ENCODE data around the gene MAPK11.

The MAPK11 gene

DNA sequence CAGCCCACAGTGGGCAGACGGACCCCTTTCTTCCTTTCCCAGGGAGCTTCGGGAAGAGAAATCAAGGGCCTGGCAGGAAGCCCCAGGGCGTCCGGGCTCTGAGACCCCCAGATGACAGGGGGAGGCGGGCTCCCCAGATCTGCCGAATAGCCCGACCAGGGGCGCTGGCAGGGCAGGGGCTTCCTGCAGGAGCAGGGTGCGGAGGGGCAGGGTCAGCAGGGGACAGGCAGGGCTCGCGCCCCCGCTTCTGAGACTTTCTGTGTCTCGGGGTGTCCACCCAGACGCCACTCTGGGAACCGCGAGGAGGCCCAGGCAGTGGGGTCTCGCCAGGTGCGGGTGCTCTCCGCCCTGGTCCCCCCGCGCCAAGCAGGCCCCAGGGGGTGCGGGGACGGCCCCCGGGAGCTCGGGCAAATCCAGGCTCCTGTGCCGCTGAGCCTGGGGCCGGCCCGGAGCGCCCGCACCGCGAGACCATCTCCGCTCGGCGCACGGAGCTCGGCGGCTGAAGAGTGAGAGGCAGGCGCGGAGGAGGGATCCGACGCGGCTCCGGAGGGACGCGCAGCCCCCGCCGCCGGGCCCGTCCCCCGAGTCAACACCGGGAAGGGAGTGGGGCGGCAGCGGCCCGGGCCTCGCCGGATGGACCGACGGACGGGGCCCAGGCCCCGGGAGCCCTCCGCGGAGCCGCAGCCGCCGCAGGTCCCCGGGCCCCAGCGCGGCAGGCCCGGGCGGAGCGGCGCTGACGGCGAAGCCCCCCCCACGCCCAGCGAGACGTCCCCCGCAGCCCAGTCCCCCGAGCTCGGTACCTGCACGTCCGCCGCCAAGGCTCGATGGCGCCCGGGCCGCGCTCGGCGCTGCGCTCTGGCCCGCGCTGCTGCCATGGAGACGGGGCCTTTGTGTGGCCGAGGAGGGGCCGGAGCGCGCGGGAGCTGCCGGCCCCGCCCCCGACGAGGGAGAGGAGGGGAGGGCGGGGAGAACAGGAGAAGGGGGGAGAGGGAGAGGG is 36.9 kb upstream of the MAPK11 start, which contains the start of gene PLXNB2:
PLXNB2 (minus strand) TSS at position 894 of the 997 bp plus-strand sequence. CDS start 17,062 bp downstream, outside the sequence.
- no peaks in the 10 kb centered on the region for H3K27me3 ChIP-seq (replicated peaks)
- H3K36me3 ChIP-seq (replicated peaks): no peaks in the 10 kb centered on the region
- DNase-seq: peak; percentile 47
- peak within 1 kb of the TSS; percentile 17 for H3K27ac ChIP-seq
- peak within 1 kb of the TSS; percentile 79 for H3K4me3 ChIP-seq (ENCODE audit: low read depth, low read length)
- in situ Hi-C loops (cut with HindIII; ENCODE audit: low pct_ligation_motif_present, low sequenced_read_pairs): no loop called here
- TF ChIP-seq, protein P1, sequence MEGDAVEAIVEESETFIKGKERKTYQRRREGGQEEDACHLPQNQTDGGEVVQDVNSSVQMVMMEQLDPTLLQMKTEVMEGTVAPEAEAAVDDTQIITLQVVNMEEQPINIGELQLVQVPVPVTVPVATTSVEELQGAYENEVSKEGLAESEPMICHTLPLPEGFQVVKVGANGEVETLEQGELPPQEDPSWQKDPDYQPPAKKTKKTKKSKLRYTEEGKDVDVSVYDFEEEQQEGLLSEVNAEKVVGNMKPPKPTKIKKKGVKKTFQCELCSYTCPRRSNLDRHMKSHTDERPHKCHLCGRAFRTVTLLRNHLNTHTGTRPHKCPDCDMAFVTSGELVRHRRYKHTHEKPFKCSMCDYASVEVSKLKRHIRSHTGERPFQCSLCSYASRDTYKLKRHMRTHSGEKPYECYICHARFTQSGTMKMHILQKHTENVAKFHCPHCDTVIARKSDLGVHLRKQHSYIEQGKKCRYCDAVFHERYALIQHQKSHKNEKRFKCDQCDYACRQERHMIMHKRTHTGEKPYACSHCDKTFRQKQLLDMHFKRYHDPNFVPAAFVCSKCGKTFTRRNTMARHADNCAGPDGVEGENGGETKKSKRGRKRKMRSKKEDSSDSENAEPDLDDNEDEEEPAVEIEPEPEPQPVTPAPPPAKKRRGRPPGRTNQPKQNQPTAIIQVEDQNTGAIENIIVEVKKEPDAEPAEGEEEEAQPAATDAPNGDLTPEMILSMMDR (IDR thresholded peaks at IDR 0.05; ENCODE audit: low read depth, low read length, missing control alignments): no peak

DNA sequence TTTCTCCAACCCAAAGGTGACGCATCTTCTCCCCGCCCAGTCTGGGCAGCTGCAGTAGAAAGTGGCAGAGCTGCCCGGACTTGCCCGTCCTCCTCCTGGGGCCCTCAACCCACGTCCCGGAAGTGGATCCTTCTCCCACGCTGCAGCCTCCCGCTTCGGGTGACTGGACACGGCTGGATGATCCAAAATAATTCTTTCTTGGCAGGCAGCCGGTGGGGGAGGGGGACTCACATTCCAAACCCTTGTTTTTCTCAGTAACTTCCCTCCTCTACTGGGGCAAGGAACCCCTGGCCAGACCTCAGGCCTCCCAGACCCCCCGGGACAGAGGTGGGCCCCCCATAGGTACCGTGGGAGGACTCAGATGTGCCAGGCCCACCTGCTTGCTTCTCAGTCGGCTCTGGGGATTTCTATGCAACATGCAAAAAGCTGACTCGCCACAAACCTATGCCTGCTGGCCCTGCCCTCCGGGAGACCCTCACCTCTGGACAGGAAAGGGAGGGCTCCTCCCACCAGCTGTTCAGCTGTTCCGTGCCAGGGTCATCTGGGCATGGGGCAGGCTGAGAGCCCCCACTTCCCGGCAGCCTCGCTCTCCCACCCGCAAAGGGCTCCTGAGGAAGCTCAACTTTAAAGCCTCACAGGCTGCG is 35.9 kb upstream of the MAPK11 start:
- Histone ChIP-seq H3K27ac (peak overlapping the region; percentile 65), H3K27me3 (replicated peaks) (no peaks in the 10 kb centered on the region), H3K36me3 (replicated peaks) (peaks cover 2% of the 10 kb centered on the region), H3K4me3 (ENCODE audit: low read depth, low read length) (peak overlapping the region; percentile 79)
- DNase-seq: peak; percentile 79
- TF ChIP-seq, protein P1 (IDR thresholded peaks at IDR 0.05; ENCODE audit: low read depth, low read length, missing control alignments): no peak
- in situ Hi-C loops (cut with HindIII; ENCODE audit: low pct_ligation_motif_present, low sequenced_read_pairs): no loop called here

DNA sequence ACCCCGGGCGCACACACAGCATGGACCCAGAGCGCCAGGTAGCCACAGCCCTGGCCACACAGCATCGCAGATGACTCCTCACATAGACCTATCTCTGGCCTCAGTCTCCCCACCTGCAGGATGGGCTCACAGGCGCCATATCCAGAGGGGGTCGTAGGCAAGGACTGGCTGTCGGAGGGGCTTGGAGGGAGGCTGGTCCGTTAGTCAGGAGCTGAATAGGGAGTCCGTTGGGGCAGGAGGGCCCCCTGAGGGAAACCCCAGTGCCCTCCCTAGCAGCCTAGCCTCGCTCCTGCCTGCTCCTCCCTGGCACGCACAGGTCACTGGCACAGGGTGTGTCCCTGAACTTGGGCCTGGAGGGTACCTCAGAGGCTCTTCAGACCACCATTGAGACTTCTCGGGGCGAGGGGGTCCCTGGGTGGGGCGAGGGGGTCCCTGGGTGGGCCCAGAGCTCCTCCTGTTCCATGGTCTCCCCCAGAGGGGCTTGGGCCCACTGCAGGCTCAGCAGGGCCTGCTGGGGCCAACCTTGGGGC is 35.3 kb upstream of the MAPK11 start:
- Histone ChIP-seq H3K27ac (peak overlapping the region; percentile 65), H3K4me3 (ENCODE audit: low read depth, low read length) (peak overlapping the region; percentile 79), H3K27me3 (replicated peaks) (no peaks in the 10 kb centered on the region), H3K36me3 (replicated peaks) (peaks cover 3% of the 10 kb centered on the region)
- in situ Hi-C loops (cut with HindIII; ENCODE audit: low pct_ligation_motif_present, low sequenced_read_pairs): no loop called here
- TF ChIP-seq, protein P1 (IDR thresholded peaks at IDR 0.05; ENCODE audit: low read depth, low read length, missing control alignments): no peak
- no peak for DNase-seq

- in situ Hi-C loops (cut with HindIII; ENCODE audit: low pct_ligation_motif_present, low sequenced_read_pairs): no loop called here
- H3K27me3 ChIP-seq (replicated peaks): no peaks in the 10 kb centered on the region
- H3K4me3 ChIP-seq (ENCODE audit: low read depth, low read length): peak overlapping the region; percentile 79
- H3K36me3 ChIP-seq (replicated peaks): peaks cover 7% of the 10 kb centered on the region
- TF ChIP-seq, protein P1 (IDR thresholded peaks at IDR 0.05; ENCODE audit: low read depth, low read length, missing control alignments): no peak
- no peak for DNase-seq
- no peak overlapping the region for H3K27ac ChIP-seq
Observed at GRCh38 chr22:50304528-50305392, 34.6 kb upstream of the MAPK11 start.

DNA sequence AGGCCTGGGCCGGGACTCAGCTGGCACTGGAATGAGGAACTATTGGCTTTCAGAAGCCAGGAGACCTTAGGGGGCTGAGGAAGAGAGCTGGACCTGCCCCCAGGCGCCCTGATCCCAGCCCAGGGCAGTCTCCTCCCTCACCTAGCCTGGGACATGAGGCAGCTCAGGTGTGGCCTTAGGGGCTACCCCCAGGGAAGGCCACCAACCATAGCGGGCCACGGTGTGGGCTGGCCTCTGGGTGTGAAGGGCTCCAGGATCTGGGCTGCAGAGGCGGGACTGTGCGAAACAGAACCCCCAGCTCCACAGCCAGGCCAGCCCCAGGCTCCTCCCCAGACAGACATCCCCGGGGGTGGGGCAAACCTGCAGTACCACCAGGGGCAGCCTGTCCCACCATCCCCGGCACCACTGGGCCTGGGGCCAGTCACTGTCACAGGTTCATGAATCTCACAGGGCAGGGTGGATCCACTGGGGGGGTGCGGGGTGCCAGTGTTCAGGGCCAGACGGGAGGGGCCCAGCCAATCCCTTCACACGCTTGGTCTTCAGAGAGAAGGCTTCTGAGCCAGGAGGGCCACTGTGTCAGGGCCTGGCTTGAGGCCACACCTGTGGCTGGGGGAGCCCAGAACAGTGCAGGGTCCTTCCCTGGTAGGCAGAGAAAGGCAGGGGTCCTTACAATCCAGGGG is 33.8 kb upstream of the MAPK11 start:
- no peak overlapping the region for H3K27ac ChIP-seq
- no peak overlapping the region for H3K4me3 ChIP-seq (ENCODE audit: low read depth, low read length)
- peaks cover 8% of the 10 kb centered on the region for H3K36me3 ChIP-seq (replicated peaks)
- in situ Hi-C loops (cut with HindIII; ENCODE audit: low pct_ligation_motif_present, low sequenced_read_pairs): no loop called here
- H3K27me3 ChIP-seq (replicated peaks): no peaks in the 10 kb centered on the region
- DNase-seq: no peak
- TF ChIP-seq, protein P1 (IDR thresholded peaks at IDR 0.05; ENCODE audit: low read depth, low read length, missing control alignments): peak; percentile 23

Measured in brain microvascular endothelial cell (primary cell).